Osteoblast (primary cell): Measurements from ENCODE around the gene KLF8. TPM values are rescaled to one million over a fixed set of nuclear protein-coding genes. Genes with fewer than 3 reads are reported as not detected.

ENCODE experiments used
- DNase-seq: peaks from one replicate; pipeline ENCODE4 v3.0.0; 2011; ENCODE audit warnings: low spot score, mixed read lengths; ENCODE audit not compliant: insufficient read length; ENCODE audit errors: missing footprints
- H2AFZ ChIP-seq: 2 replicates; pipeline ENCODE4 v1.6.0; 2011; ENCODE audit warnings: mild to moderate bottlenecking, low read length
- H3K27ac ChIP-seq: 2 replicates; pipeline ENCODE4 v1.5.1; 2011; ENCODE audit warnings: mild to moderate bottlenecking, low read depth, low read length, moderate library complexity
- H3K27me3 ChIP-seq: 2 replicates; pipeline ENCODE4 v1.6.0; 2012; ENCODE audit warnings: mild to moderate bottlenecking, control low read depth, inconsistent platforms, low read length, moderate library complexity; ENCODE audit not compliant: insufficient read depth
- H3K36me3 ChIP-seq: 2 replicates; pipeline ENCODE4 v1.5.1; 2011; ENCODE audit warnings: mild to moderate bottlenecking, low read length, control low read depth, moderate library complexity; ENCODE audit not compliant: insufficient read depth
- H3K4me1 ChIP-seq: 2 replicates; pipeline ENCODE4 v1.5.1; 2011; ENCODE audit warnings: mild to moderate bottlenecking, low read length, control low read depth, moderate library complexity; ENCODE audit not compliant: insufficient read depth
- H3K4me2 ChIP-seq: 2 replicates; pipeline ENCODE4 v1.6.0; 2011; ENCODE audit warnings: mild to moderate bottlenecking, low read length; ENCODE audit not compliant: insufficient read depth
- H3K4me3 ChIP-seq: fragments of 200-600 bp; sonication (generic); 3 replicates; pipeline ENCODE4 v1.5.1; 2012; ENCODE audit warnings: mild to moderate bottlenecking, low read length, inconsistent platforms; ENCODE audit not compliant: insufficient read depth
- H3K79me2 ChIP-seq: 2 replicates; pipeline ENCODE4 v1.6.0; 2012; ENCODE audit warnings: mild to moderate bottlenecking, low read length, control low read depth, inconsistent platforms; ENCODE audit not compliant: insufficient read depth
- H3K9me3 ChIP-seq: 2 replicates; pipeline ENCODE4 v1.5.1; 2011; ENCODE audit warnings: low read depth, low read length, control low read depth
- H4K20me1 ChIP-seq: 2 replicates; pipeline ENCODE4 v1.6.0; 2012; ENCODE audit warnings: mild to moderate bottlenecking, low read length, control low read depth; ENCODE audit not compliant: insufficient read depth
- total RNA-seq: library from RNA; depleted of rRNA; stranded (reverse); fragments of >200 nt; gene quantifications from 2 replicates; pipeline ENCODE4 v1.2.3, GENCODE V29; 2012
- TF ChIP-seq, protein P1 (sequence below): IDR thresholded peaks from 2 replicates; pipeline ENCODE4 v1.5.1; 2011; ENCODE audit warnings: mild to moderate bottlenecking, low read depth, low read length, moderate library complexity; ENCODE audit errors: extremely low read depth

The KLF8 gene
- total RNA-seq, 1 donor, result 1.1 TPM

GRCh38 chrX:56289449-56289848 lies 57.3 kb downstream of the KLF8 start:
- Histone ChIP-seq H4K20me1 (no peaks in the 10 kb centered on the region), H2AFZ (no peak overlapping the region)

DNA sequence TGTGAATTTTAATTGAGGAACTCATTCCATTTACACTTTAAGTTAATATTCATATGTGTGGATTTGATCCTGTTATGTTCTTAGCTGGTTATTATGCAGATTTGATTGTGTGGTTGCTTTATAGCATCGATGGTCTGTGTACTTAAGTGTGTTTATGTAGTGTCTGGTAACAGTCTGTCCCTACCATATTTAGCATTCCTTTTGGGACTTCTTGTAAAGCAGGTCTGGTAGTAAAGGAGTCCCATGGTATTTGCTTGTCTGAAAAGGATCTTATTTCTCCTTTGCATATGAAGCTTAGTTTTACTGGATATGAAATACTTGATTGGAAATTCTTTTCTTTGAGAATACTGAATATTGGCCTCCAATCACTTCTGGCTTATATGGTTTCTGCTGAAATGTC lies 76.6 kb downstream of the KLF8 start:
- Histone ChIP-seq H3K79me2 (no peaks in the 10 kb centered on the region), H3K27ac (no peak overlapping the region), H2AFZ (no peak overlapping the region), H3K4me3 (no peak overlapping the region), H3K4me2 (no peak overlapping the region), H3K9me3 (no peaks in the 10 kb centered on the region), H3K27me3 (no peaks in the 10 kb centered on the region), H3K4me1 (no peaks in the 10 kb centered on the region), H4K20me1 (no peaks in the 10 kb centered on the region), H3K36me3 (no peaks in the 10 kb centered on the region)
- TF ChIP-seq, protein P1, sequence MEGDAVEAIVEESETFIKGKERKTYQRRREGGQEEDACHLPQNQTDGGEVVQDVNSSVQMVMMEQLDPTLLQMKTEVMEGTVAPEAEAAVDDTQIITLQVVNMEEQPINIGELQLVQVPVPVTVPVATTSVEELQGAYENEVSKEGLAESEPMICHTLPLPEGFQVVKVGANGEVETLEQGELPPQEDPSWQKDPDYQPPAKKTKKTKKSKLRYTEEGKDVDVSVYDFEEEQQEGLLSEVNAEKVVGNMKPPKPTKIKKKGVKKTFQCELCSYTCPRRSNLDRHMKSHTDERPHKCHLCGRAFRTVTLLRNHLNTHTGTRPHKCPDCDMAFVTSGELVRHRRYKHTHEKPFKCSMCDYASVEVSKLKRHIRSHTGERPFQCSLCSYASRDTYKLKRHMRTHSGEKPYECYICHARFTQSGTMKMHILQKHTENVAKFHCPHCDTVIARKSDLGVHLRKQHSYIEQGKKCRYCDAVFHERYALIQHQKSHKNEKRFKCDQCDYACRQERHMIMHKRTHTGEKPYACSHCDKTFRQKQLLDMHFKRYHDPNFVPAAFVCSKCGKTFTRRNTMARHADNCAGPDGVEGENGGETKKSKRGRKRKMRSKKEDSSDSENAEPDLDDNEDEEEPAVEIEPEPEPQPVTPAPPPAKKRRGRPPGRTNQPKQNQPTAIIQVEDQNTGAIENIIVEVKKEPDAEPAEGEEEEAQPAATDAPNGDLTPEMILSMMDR, result no peak
- no peak for DNase-seq

More at GRCh38 chrX:56289449-56289848, 57.3 kb downstream of the KLF8 start:
- no peak overlapping the region for H3K4me2 ChIP-seq
- no peak overlapping the region for H3K4me3 ChIP-seq
- H3K27ac ChIP-seq, result no peak overlapping the region
- TF ChIP-seq, protein P1, result no peak
- H3K4me1 ChIP-seq, result no peaks in the 10 kb centered on the region
- no peaks in the 10 kb centered on the region for H3K36me3 ChIP-seq
- DNase-seq, result no peak
- no peaks in the 10 kb centered on the region for H3K27me3 ChIP-seq
- H3K79me2 ChIP-seq, result no peaks in the 10 kb centered on the region
- H3K9me3 ChIP-seq, result no peaks in the 10 kb centered on the region

- Histone ChIP-seq H4K20me1 (no peaks in the 10 kb centered on the region), H3K4me1 (no peaks in the 10 kb centered on the region), H3K79me2 (no peaks in the 10 kb centered on the region), H3K9me3 (no peaks in the 10 kb centered on the region), H3K4me2 (no peak overlapping the region), H3K27ac (no peak overlapping the region), H3K27me3 (no peaks in the 10 kb centered on the region), H2AFZ (no peak overlapping the region), H3K36me3 (no peaks in the 10 kb centered on the region), H3K4me3 (no peak overlapping the region)
- no peak for DNase-seq
- TF ChIP-seq, protein P1, result no peak
Observed at GRCh38 chrX:56309881-56310280, 77.7 kb downstream of the KLF8 start.

DNA sequence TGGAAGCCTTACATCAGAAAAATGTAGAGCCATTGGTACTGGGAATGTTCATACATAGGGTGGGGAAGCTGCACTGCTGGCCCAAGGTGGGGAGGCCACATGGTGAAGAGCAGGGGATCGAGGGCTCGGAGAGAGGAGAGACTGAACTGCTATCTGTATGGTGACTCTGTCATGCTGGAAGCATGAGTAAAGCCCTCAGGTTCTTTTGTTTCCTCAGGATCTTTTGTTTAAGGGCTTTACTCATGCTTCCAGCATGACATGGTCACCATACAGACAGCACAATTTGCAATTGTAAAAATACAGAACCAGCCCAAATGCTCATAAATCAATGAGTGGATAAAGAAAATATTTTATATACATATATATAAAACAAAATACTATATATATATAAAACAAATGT lies 78.4 kb downstream of the KLF8 start:
- no peaks in the 10 kb centered on the region for H3K9me3 ChIP-seq
- H3K4me1 ChIP-seq, result no peaks in the 10 kb centered on the region
- TF ChIP-seq, protein P1, result no peak
- no peaks in the 10 kb centered on the region for H4K20me1 ChIP-seq
- DNase-seq, result no peak
- no peaks in the 10 kb centered on the region for H3K27me3 ChIP-seq
- H2AFZ ChIP-seq, result no peak overlapping the region
- no peak overlapping the region for H3K4me3 ChIP-seq
- H3K79me2 ChIP-seq, result no peaks in the 10 kb centered on the region
- no peak overlapping the region for H3K4me2 ChIP-seq
- no peaks in the 10 kb centered on the region for H3K36me3 ChIP-seq
- H3K27ac ChIP-seq, result no peak overlapping the region
